Testis (tissue), 2 donors: ENCODE measurements around the gene NEO1.

Source experiments
- CTCF ChIP-seq, 3 experiments: fragments of 450-650 bp in 2 of 3; fragments of 200-600 bp in 1 of 3; sonication (generic) in 1 of 3; IDR thresholded peaks; one replicate each; pipeline ENCODE4 v1.5.1; 2016 to 2019; ENCODE audit warnings: antibody characterized with exemption in 3 of 3, mild to moderate bottlenecking in 2 of 3, moderate library complexity in 1 of 3
- POLR2A ChIP-seq: fragments of 450-650 bp; IDR thresholded peaks from one replicate; pipeline ENCODE4 v1.6.1; 2017; ENCODE audit warnings: antibody characterized with exemption, mild to moderate bottlenecking, moderate library complexity

DNA sequence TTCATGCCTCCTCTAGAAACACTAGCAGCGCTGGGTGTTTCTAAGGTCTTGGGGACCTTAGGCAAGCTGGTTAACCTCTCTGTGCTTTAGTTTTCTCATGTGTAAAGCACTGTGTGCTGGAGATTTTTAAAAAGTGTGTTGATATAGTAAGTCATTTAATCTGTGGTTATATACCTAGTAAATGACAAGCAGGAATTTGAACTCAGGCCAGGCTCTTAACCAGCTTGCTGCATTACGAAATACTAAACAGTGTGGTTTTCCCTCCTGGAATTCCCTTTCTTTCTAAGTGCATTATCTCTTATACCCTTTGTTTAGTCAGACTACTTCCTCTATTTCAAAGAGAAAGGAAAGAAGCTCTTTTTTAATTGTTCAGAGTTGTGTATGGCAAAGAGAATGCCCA is 26.5 kb downstream of the NEO1 start:
- TF ChIP-seq CTCF (IDR thresholded peaks at IDR 0.05) (no peak), POLR2A (no peak)
